ENCODE measurements around the gene CSF3R.
"Not testable (repeated sequence)": the region's sequence is repeated elsewhere in the genome, so short reads cannot be mapped to it uniquely, and the experiment has no call there.

The CSF3R gene

GRCh38 chr1:36513676-36514473, 31.2 kb upstream of the CSF3R start:
- DNase-seq (ENCODE audit: low read depth) = no peak
- H3K4me3 ChIP-seq (replicated peaks; ENCODE audit: low read depth, low read length) = no peak overlapping the region
- no peak for TF ChIP-seq CTCF (IDR thresholded peaks at IDR 0.05; ENCODE audit: low read length, missing control alignments)

GRCh38 chr1:36512842-36513241, 30.1 kb upstream of the CSF3R start:
- DNase-seq (ENCODE audit: low read depth) = no peak
- H3K4me3 ChIP-seq (replicated peaks; ENCODE audit: low read depth, low read length) = no peak overlapping the region
- no peak for TF ChIP-seq CTCF (IDR thresholded peaks at IDR 0.05; ENCODE audit: low read length, missing control alignments)

DNA sequence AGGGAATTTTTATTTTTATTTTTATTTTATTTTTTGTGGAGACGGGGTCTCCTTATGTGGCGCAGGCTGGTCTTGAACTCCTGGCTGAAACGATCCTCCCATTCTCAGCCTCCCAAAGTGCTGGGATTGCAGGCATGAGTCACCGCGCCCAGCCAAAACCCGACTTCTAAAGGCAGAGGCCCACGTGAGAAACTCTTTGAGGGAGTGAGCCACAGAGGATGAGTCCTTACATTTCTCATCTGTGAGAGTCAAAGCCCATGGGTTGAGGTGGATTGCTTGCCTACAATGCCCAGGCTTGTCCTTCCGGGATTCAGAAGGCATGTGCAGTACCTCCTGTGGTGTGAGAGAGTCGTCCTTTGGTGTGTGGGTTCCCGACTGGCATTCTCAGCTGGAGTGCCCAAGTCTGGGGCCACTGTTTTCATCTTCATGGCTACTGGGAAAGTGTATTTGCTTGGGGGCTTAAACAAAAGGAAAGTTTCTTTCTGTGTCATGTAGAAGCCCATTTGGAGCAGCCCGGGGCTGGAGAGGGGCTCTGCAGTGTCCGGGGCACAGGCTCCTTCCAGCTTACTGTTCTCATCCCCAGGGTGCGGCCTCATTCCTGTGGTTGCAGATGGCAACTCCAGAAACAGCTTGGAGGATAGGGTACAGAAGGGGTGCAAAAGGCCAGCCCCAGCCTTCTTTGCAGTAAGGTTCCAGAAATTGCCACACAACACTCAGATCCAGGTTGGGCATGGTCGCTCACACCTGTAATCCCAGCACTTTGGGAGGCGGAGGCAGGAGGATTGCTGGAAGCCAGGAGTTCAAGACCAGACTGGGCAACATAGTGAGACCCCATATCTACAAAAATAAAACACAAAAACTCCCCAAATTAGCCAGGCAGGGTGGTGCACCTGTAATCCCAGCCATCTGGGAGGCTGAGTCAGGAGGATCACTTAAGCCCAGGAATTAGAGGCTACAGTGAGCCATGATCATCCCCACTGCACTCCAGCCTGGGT, 29.4 kb upstream of the CSF3R start:
- no peak for TF ChIP-seq CTCF (IDR thresholded peaks at IDR 0.05; ENCODE audit: low read length, missing control alignments)
- no peak for DNase-seq (ENCODE audit: low read depth)
- no peak overlapping the region for H3K4me3 ChIP-seq (replicated peaks; ENCODE audit: low read depth, low read length)

GRCh38 chr1:36511220-36511619, 28.5 kb upstream of the CSF3R start:
- H3K4me3 ChIP-seq (replicated peaks; ENCODE audit: low read depth, low read length); DNase-seq (ENCODE audit: low read depth): not testable (repeated sequence)

GRCh38 chr1:36510418-36510817, 27.7 kb upstream of the CSF3R start:
- no peak for TF ChIP-seq CTCF (IDR thresholded peaks at IDR 0.05; ENCODE audit: low read length, missing control alignments)
- no peak overlapping the region for H3K4me3 ChIP-seq (replicated peaks; ENCODE audit: low read depth, low read length)
- DNase-seq (ENCODE audit: low read depth) = no peak

DNA sequence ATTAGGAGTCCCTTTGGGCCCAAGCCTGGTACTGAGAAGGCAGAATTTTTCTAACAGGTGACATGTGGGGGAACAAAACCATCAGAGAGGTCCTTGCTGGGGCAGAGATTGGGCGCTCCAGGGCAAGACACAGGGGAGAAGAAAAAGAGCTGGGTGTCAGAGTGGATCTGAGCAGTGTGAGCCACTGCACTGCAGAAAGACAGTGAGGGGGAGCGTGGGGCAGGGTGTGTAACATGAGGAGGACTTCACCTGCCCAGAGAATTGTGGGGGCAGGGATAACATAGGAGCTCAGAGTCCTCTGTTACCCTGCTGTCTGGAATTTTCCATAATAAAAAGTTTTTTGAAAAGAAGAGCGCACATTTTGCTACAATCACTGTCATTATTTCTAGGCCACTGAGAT, 25.5 kb upstream of the CSF3R start:
- TF ChIP-seq CTCF (IDR thresholded peaks at IDR 0.05; ENCODE audit: low read length, missing control alignments) = no peak
- H3K4me3 ChIP-seq (replicated peaks; ENCODE audit: low read depth, low read length) = no peak overlapping the region

DNA sequence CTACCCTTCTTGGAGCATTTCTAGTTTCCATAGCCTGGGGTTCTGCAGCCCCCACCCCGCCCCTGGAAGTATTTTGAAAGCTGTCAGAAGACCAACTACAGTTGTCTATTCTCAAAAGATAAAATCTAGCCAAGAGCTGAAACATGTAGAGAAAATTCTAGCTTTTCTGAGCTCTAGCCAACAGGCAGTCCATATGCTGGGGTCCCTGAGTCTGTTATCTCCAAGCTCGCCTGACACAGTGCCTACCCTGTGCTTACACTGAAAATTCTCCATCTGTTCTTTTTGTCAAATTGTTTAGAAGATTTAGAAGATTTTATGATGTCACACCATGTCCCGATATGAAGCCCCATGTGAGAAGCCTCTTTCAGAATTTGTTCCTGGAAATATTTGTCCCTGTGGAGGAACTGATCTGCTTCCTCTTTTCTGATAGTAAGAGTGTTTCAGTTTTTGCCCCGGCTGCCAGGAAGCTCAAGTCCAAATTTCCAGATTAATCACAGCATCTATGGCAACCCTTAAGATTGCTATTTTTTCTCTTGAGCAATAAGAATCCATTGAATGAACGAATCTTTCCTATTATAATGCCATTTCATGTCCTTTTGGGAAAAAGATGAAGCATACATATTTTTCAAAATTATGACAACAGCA, 23.7 kb upstream of the CSF3R start:
- no peak overlapping the region for H3K4me3 ChIP-seq (replicated peaks; ENCODE audit: low read depth, low read length)
- no peak for TF ChIP-seq CTCF (IDR thresholded peaks at IDR 0.05; ENCODE audit: low read length, missing control alignments)
- DNase-seq (ENCODE audit: low read depth) = no peak

More for the DNA sequence above, 25.5 kb upstream of the CSF3R start:
- DNase-seq (ENCODE audit: low read depth) = no peak

Measured in fibroblast of pulmonary artery (primary cell).